ENCODE results near the gene GCGR.

Gene GCGR

GRCh38 chr17:81846743-81847689 lies 43.1 kb downstream of the GCGR start:
- no peak for DNase-seq (ENCODE audit: low read depth)

DNA sequence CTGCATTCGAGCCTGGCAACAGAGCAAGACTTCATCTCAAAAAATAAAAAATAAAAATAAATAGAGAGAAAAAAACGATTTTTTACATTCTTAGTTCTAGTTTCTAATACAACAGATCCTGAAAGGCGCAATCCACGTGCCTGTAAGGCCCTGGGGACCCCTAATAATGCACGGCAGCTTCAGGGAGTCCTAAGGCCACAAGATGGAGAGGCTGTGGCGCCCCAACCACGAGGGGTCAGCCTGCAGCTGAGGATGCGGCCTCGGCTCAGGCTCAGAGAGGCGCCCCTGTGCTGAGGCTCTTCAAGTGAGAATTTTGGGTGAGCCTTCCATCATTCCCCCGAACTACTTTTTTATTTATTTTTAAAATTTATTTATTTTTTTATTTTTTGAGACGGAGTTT lies 45.5 kb downstream of the GCGR start:
- DNase-seq (ENCODE audit: low read depth), result no peak

DNA sequence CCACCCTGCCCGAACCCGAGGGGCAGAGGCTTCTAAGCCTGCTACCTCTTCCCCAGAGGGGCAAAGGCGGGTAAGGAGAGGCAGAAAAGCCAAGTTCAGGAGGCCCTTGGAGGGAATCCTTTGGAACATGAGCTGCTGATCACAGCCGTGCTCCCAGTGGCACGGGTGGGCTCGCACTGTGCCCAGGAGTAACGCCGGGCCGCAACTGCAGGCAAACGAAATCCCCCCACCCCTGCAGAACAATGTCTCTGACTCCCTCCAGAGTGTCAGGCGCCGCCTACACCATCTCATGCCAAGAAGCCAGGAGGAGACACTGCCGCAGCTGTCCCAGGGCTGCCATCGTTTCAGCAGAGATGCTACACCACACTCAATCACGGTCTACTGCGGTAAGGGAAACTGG lies 47.5 kb downstream of the GCGR start:
- no peak for DNase-seq (ENCODE audit: low read depth)

- DNase-seq (ENCODE audit: low read depth), result no peak
Observed at GRCh38 chr17:81852237-81852636, 48.3 kb downstream of the GCGR start.

- no peak for DNase-seq (ENCODE audit: low read depth)
Observed at GRCh38 chr17:81854974-81855774, 51.2 kb downstream of the GCGR start.

DNA sequence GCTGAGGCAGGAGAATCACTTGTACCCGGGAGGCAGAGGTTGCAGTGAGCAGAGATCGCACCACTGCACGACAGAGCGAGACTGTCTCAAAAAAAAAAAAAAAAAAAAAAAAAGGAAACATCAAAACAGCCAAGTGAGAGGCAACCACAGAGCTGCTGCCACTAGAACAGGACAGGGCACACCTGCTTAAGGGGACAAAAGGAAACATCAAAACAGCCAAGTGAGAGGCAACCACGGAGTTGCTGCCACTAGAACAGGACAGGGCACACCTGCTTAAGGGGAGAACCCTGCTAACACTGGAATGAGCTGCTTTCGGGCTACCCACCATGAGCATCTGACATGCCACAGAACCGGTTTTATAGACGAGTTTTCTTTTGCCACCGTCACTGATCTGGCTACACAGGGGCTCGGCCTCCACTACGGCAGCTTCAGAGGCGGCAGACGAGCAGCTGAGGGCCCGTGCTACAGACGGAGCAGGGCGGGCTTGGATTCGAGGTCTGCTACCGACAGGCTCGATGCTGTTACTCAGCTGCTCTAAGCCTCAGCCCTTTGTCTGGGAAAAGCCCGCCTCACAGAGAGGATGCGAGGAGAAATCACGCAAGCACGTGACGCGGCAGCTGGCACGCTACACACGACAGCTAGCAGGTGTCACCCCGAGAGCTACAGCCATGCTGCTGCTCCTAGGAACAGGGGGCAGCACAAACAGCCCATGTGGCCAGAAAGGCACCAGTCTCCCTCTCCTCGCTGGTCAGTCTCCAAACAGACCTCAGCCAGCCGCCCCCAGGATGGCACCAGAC lies 54.4 kb downstream of the GCGR start:
- no peak for DNase-seq (ENCODE audit: low read depth)

DNA sequence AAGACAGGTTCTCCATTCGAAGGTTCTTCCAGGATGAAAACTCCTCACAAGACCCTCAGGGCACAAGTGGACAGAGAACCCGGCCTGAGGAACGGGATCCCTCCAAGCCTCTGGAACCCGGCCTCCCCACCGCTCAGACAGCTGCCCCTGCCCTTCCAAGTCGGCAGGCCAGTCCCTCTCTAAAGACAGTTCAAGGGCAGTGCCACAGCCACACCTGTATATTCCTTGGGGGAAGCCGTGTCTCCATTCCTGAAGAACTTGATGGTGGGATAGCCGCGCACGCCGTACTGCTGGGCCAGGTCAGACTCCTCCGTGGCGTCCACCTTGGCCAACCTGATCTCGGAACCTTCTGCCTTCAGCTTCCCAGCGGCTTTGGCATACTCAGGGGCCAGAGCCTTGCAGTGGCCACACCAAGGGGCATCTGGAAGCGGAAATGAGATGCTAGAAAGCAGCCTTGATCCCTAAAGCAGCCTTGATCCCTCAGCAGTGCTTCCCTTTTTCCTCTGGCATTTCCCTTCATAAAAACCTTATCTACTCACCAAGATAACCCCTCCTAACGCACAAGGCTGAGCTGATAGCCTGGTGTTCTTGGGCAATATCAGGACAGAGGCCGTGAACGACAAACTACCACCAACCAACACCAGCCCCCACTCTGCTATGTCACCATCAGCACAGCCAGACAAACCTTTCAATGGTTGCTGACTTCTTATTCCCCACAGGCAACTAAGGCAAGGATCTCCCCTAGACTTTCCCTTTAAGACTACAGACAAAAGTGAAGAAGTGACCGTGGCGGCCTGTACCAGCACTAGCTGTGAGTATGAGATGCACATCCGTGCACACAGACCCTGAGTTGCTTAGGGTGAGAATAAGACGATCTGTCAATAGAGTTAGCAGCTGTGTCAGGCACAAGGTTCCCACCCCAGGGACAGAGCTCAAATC lies 55.3 kb downstream of the GCGR start:
- DNase-seq (ENCODE audit: low read depth), result peak; percentile 54

DNA sequence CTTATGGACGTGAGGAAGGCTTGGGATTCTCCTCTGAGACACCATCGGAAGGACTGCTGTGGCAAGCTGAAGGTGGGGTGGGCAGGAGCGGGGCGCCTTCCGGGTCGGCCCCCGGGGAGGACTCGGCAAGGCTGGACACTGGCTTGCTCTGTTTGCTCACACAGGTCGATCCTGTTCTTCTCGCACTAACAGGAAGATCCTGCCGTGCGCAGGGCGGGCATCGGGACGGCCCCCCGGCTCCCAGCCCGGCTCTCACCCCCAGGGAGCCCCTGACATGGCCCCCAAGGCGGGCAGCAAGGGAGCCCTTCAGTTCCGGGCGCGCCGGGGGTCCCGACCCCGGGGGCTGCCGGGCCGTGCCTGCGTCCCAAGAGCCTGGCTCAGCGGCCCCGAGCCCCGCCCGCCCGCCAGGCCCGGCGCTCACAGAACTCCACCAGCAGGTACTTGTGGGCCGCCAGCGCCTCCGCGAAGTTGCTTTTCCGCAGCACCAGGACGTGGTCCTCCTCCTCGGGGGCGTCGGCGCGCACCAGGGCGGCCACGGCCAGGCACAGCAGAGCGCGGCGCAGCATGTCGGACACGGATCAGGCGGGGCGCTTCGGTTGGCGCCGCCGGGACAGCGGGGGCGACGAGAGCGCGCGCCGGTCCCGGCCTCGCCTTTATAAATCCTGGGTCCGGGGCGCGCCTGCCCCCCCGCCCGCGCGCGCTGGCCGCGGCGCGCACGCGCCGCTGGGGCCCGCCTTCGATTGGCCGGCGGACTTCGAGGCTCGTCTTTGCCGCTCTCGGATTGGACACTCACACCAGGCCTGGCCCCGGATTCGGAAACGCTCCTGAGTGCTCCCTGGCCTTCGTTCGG lies 56.2 kb downstream of the GCGR start, which contains the start of gene P4HB:
Gene P4HB (minus strand): TSS at position 630 of the 850 bp plus-strand sequence. CDS start 64 bp downstream, at position 566.
- no peak for DNase-seq (ENCODE audit: low read depth)

- DNase-seq (ENCODE audit: low read depth), result peak; percentile 100
Observed at GRCh38 chr17:81860756-81861568, 57.0 kb downstream of the GCGR start.

DNA sequence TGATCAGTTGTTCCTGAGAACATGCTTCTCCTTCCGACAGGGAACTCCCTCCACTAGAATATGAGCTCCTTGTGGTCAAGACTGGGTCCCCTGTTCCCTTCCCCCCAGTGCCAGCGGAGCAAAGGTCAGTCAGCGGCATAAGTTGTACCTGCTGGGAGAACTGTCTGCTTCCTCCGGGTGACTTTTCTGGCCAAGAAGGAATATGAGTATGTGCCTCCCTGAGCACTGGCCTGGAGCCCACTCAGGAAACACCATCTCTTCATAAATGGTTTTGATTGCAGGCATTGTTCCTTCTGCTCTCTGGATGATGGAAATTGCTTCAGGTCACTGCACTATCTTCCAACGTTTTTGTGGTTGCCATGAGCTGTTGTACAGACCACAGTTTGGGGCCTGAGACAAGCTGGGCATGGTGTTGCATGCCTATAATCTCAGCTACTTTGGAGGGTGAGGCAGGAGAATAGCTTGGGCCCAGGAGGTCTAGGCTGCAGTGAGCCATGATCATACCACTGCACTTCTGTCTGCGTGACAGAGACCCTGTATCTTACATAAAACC lies 59.2 kb downstream of the GCGR start:
- DNase-seq (ENCODE audit: low read depth), result peak; percentile 47

Measured in amniotic epithelial cell (primary cell).